Activated naive CD4-positive, alpha-beta T cell treated with Interleukin-2 at 50 U/mL for 16 hours (primary cell): ENCODE data around the gene IL1RAP.
"Not testable (repeated sequence)": the region's sequence is repeated elsewhere in the genome, so short reads cannot be mapped to it uniquely, and the experiment has no call there.

Experiments
- DNase-seq: peaks from one replicate; pipeline ENCODE4 v3.0.0-alpha.2; 2020

The IL1RAP gene

DNA sequence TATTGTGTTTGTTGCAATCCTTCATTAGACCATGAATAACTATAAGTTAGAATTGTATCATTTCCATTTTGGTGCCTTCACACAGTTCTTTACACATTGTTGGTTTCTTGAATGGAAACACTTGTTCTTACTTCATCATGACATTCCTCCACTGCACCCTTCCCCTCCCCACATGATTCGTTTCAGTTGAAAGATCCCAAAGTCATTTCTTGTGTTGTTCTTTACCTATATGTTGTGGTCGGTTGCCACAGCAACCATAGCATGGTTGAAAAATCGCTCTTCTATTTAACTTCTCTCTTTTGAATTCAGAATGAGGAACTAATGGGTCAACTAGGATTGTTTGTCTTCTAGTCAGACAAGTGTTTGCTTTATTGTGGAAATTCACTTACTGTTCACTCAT lies 103.3 kb downstream of the IL1RAP start:
- peak; percentile 23 for DNase-seq

DNA sequence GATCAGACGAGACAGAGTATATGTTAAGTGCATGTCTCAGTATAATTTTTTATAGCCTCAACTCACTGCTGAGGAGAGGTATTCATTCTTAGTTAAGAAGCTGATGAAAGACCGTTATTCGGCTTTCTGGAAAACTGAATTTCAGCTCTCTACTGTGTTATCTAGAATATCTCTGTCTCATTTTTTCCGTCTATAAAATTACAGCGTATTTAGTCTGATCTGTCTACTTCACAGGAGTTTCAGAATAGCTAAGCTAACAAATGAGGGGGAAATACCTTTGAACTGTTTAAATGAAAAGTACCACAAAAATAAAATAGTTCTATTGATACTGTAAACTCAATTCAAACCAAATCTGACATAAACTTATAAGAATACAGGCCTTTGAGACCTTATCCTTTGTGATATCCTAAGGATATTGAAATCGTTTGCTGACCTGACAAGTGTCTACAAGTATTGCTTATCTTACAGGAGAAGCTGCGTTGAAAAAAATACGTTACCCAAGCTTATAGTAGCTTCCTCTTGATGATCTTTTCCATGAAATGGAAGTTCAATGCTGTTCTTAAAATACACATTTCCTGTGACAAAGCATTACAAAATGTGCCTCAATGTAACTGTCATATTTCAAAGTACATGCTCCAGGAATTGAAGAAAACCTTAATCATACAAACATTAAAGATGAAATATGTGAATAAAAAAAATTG lies 104.6 kb downstream of the IL1RAP start:
- DNase-seq, result no peak

DNA sequence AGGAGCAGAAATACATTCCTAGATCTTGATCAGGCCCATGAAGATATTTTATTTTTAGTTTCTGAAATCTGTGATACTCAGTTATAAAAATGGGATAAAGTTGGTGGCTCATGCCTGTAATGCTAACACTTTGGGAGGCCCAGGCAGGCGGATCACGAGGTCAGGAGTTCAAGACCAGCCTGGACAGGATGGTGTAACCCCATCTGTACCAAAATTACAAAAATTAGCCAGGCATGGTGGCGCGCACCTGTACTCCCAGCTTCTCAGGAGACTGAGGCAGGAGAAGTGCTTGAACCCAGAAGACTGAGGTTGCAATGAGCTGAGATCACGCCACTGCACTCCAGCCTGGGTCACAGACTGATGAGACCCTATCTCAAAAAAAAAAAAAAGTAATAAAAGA lies 105.5 kb downstream of the IL1RAP start:
- DNase-seq, result no peak

DNA sequence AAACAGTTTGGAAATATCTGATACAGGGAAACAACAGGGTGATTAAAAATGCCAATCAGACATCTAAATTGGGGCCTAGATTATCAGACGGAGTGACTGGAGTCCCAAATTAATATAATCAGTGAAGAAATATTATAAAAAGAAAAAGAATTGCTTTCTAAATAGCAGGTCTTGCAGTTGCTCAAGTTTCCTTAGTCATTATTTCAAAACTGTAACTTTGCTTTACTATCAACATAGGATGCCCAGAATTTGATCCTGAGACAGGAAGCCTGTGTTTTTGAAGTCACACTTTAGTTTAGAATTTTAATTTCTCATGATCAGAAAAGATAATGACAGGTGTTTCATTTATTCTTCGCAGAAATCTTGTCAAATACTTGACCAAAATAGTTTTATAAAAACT lies 105.9 kb downstream of the IL1RAP start:
- no peak for DNase-seq

DNA sequence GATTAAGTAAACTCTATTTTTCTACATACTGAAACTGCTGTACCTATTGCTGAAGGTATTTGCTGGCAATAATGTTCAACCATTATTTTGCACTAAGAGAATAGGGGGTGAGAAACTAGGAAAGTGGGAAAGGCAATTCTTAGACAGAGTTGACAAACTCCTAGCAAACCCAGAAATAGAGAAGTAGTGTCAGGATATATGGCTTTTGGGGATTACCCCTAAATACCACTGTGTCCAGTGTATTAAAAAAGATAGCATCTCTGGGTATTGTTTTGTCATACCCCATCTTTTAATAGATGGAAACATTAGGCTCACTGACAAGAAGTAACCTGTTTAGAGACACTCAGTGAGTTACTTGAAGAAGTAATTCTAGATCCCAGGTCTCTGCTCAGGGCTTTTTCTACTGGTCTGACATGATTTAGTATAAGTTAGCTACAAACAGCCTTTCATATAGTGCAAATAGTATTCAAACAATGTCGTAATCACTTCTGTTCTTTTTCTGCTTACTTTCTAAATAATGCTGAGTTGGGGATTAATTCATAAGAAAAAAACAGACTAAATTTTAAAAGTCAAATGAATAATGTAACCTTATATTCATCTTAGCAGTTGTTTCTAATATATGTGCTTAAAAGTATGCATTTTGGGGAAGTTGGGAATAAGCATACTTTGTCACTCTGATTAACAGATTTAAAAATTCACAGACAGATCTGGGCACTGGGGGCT lies 107.2 kb downstream of the IL1RAP start:
- DNase-seq, result no peak

DNA sequence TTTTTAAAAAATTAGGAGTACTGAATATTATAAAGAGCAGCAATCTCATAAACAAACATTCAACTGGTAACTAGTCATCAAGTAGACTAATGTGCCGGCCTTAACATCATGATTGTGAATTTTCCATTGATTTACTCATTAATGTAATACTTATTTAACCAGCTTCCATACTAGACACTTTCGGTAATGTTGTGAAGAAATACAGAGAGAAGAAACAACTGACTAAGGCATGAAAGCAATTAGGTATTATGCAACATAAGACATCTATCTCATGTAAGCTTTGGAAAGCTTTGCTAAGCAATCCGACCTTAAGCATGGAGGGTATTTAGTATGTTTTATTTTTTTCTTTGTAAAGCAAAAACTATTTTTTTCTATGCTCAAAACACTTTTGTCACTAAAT lies 108.0 kb downstream of the IL1RAP start:
- DNase-seq, result no peak

DNA sequence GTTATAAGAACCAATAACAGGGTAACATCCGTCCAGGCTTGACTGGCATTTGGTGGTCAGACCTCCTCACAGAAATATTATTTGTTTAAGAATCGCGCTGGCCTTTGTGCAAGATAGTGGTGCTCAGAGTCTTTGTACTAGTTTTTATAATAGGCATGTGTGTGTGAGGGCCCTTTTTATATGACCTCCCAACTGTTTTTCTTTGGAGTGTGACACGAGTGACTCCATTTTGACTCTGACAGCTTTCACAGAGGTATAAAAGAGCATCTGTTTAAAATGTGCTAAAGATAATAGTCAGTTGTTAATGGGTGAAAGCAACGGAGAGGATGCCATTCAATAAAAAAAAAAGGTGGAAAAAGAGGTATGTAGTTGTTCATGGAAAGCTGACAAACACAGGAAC lies 110.4 kb downstream of the IL1RAP start:
- DNase-seq, result no peak

DNA sequence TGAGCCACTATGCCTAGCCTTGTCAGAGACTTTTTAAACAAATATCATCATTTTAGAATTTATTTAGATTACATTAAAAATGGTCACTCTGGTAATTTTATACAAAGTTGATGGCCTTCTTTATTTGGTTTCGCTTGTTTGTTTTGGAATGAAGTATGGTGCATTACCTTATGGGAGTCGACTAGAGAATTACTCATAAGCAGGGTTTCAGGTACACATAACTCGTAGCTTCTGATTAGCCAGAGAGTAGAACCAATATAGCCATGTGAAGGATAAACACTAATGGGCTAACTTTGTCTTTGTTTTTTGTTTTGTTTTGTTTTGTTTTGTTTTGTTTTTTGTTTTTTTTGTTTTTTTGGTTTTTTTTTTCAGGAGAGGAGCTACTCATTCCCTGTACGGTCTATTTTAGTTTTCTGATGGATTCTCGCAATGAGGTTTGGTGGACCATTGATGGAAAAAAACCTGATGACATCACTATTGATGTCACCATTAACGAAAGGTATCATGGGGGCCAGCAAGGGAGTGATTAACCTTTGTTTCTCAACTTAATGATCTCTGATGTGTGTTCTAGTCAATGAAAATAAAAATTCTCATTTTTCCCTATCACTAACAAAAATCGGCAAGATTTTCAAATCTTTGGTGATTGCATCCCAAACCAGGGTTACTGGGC lies 113.2 kb downstream of the IL1RAP start:
- no peak for DNase-seq

DNA sequence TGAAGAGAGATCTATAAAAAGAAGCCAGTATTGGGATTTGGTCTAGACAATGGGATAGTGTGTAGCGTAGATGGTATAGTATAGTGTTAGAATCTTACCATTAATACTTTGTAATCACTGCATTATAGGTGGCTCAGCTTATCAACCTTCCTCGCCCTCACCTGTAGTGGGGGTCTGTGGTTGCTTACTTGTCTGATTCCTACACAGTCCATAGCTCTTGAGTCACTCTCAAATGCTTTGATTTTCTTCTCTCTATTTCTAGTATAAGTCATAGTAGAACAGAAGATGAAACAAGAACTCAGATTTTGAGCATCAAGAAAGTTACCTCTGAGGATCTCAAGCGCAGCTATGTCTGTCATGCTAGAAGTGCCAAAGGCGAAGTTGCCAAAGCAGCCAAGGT lies 115.2 kb downstream of the IL1RAP start:
- DNase-seq, result no peak

DNA sequence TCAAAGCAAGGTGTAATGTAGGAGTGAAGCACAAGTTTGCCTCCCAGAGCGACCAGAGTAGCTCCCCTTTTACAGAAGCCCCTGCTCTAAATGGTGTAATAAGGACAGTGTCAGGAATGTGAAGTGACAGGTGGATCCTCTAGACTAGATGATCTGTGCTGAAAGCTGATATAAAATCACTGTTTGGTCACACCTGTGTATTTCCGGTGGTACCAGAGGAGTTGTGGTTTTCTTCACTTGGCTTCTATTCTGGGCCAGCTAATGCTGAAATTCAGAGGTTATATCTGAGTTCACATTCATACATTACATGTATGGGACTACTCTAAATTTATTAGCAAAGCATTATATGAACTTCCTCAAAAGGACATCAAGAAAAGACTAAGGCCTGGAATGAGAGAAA lies 117.4 kb downstream of the IL1RAP start:
- no peak for DNase-seq

DNA sequence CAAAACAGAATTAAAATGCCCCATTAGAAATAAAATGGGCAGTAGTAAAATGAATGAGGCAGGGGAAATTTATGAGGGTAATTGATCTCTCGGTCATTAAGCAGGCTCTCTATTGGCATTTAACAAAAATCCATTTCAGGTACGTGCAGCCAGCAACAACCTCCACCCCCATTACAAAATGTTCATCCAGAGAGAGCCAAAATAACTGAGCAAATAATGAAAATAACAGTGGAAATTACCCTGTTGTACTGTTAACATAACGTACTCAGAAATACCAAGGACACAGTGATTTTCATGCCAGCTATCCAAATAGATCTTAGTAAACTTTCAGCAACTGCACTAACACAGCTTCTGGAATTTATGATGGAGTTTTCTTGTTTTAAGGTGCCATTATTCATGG lies 127.7 kb downstream of the IL1RAP start:
- DNase-seq, result no peak

DNA sequence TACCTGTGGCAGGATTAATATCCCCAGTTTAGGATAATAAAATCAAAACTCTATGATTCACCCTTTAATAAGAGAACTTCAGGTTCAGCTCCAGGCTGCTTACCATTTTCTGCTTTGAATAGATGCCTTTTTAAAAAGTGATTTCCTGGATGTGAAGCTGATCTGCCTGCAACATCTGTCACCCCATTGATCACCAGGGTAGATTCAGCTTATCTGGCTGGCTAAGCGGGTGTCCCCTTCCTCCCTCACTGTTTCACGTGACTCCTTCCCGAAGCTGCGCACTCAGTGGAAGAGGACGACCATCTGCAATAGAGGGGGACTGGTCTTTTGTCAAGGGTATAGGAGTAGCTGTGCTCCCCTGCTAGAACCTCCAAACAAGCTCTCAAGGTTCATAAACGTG lies 128.1 kb downstream of the IL1RAP start:
- DNase-seq, result no peak

DNA sequence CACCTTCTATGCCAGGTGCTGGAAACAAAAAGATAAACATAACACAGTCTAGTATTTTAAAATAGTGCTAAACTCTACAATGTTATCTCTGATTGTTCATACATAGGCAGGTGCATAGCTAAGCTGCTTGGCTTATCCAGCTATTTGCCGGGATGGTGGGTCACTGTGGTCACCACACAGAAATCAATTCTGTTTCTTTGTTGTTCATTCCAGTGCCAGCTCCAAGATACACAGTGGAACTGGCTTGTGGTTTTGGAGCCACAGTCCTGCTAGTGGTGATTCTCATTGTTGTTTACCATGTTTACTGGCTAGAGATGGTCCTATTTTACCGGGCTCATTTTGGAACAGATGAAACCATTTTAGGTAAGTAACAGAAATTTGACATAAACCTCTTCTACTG lies 130.2 kb downstream of the IL1RAP start:
- DNase-seq, result no peak

DNA sequence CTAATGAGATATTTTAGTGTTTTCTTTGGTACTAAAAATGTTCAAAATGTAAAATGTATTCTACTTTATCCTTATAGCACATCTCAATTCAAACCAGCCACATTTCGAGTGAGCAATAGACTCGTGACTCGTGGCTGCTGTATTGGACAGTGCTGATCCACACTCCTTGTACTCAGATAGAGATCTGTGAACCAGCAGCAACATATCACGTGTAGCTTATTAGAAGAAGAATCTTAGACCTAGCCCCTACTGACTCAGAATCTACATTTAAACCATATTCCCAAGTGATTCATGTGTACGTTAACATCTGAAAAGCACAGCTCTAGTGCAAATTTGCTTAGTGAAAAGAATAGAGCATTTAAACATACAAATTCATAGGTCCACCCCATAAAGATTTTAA lies 130.9 kb downstream of the IL1RAP start:
- DNase-seq, result no peak

DNA sequence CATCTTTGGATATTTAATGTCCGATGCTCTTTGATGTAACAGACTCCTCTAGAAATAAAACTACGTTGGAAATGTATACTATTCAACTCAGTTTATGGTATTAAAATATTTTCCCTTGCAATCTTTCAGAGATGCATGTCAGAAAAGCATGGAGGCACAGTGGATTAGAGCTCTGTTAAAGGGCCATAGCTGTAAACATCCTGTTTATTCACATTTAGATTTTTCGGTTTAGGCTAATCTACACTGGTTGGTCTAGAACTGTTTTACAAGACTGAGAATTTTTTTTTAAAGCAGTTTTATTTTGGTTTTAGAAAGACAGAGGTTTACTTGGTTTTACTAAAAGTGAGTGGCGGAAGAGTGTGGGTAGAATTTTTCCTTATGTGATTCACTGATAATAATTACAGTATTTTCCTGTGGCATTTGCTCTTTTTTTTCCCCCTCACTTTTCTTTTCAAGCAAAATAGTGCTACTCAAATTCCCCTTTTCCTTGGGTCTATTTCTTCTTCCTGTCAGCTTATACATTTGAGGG lies 132.1 kb downstream of the IL1RAP start:
- DNase-seq, result no peak

DNA sequence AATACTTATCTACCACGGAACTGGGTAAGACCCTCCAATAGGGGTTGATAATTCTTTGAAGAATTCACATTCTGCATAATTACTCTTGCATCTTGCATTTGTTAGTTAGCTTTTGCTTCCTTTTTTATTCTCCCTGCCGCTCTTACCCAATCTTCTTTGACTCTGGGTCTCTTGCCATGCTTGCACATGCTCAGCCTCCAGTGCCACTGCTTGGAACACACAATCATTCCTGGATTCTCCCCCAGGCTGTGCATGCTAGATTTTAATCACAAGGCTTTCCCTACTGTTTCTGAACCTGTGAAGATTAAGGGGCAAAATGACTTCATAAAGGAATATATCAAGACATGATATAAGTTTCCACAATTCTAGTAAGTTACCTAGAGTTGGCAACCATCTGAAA lies 133.1 kb downstream of the IL1RAP start:
- no peak for DNase-seq

DNA sequence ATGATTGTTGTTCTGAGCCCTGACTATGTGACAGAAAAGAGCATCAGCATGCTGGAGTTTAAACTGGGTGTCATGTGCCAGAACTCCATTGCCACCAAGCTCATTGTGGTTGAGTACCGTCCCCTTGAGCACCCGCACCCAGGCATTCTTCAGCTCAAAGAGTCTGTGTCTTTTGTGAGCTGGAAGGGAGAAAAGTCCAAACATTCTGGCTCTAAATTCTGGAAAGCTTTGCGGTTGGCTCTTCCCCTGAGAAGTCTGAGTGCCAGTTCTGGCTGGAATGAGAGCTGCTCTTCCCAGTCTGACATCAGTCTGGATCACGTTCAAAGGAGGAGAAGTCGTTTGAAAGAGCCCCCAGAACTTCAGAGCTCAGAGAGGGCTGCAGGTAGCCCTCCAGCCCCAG lies 142.0 kb downstream of the IL1RAP start:
- DNase-seq, result no peak

DNA sequence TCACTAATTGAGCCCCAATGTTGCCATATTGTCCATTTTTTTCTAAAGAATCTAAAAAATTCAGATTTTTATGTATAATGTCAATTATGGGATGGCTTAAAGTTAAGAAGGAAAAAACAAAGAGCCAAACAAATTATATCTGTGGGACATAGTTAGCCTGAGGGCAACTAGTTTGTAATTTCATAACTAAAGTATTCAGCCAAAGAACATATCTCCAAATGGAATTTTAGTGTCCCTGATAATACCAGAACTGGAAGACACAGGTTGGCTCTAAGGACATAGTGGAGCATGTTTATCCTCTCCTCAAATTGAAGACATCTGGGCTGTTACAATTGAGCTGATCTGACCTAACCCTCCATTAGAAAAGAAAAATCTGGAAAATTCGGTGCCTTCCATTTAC lies 144.2 kb downstream of the IL1RAP start:
- DNase-seq, result no peak

DNA sequence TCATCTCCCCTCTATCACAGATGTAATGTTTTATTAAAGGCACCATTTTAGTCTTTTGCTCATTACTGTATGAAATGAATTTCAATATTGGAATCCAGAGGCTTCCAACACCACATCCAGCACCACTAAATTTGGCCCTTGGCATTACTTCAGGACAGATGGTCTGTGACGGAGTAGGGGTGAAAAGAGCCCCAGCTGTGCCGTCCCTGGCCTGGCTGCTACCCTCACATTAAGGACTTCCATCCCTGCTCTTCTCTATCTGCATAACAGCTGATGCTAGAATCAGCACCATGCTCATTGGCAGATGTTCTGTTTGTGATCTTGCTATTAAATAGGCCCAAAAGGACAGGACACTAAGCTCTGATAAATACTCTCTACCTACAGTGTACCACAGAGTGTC lies 152.9 kb downstream of the IL1RAP start:
- DNase-seq, result no peak

DNA sequence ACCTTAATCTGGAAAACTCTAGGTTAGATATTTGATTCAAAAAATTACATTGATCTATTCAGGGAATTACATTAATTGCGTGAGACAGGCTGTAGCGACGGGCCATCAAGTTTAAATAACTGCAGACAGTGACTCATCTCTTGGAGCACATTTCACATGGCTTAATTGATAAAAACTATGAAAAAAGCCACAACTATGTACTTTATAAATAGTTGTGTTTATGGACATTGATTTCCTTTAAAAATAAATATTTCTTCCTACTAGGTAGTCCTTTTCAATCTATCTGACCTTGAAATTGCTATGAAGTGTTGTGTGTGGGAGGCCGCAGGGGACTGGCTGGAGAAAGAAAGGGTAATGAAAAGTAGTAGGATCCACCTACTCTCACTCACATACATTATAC lies 157.8 kb downstream of the IL1RAP start:
- DNase-seq, result no peak

DNA sequence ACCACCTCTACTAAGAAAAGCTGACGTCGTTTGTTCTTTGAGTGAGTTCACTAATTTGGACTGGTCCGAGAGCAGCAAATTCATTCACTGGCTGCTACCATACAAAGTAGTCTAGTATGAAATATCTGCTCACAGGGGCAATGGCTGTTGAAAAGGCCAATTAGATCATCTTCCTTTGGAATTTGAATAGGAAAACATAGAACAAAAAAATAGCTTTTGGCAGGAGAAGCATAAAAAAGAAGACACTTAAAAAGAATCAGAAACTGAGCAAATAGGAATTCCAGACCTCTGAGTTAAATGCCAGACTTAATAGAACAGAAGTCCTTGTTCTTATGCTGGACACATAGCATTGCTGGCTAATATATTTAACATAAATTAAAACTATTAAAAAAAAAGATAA lies 159.3 kb downstream of the IL1RAP start:
- no peak for DNase-seq

DNA sequence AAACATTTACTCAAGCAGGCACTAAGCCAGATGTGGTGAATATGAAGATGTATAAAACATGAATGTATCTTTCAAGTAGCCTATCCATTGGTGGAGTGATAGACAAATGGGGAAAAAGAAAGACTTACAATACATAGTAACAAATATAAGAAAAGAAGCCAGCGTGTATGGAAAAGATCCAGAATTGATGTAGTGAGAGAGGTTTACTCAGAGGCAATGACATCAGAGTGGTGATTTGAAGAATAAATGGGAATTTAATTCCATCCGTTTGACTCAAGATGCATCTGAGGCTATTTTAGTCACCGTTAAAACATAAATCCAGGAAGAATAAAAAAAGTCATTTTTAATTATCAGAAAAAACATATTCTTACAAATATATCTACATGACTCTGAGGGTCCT lies 162.6 kb downstream of the IL1RAP start:
- DNase-seq, result no peak

DNA sequence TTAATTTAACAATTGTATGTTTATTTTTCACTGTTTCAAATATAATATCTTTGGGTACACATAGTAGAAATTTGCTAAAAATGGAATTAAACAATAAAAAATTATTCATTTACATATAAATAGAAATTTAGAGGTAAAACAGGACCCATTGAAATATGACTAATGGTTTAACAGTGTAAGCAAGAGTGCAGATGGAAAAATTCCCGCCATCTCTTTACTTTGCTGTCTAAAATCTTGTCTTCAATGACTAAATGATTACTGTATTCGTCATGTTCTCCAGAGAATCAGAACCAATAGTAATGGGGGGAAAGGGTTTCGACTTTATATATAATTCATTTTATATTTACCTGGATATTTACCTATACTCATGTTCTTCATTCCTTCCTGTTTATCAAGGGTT lies 163.1 kb downstream of the IL1RAP start:
- no peak for DNase-seq

DNA sequence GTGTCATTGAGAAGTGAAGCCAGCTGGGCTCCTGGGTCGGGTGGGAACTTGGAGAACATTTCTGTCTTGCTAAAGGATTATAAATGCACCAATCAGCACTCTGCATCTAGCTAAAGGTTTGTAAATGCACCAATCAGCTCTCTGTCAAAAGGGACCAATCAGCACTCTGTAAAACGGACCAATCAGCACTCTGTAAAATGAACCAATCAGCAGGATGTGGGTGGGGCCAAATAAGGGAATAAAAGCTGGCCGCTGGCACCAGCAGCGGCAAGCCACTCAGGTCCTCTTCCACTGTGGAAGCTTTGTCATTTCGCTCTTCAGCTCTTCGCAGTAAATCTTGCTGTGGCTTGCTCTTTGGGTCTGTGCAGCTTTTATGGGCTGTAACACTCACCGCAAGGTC lies 164.0 kb downstream of the IL1RAP start:
- DNase-seq, result not testable (repeated sequence)
